Measurements from ENCODE around the gene GABRB2. TPM values are rescaled to one million over a fixed set of nuclear protein-coding genes. Genes with fewer than 3 reads are reported as not detected.
"Not testable (repeated sequence)": the region's sequence is repeated elsewhere in the genome, so short reads cannot be mapped to it uniquely, and the experiment has no call there.

The GABRB2 gene
- total RNA-seq, 1 donor from 2014 or later, result not detected

GRCh38 chr5:161385027-161385426, 161.5 kb downstream of the GABRB2 start:
- no peak for DNase-seq

- no peak for DNase-seq
Measured at GRCh38 chr5:161382685-161383084, 163.8 kb downstream of the GABRB2 start.

- DNase-seq, result no peak
Measured at GRCh38 chr5:161380486-161380885, 166.0 kb downstream of the GABRB2 start.

GRCh38 chr5:161378701-161379100, 167.8 kb downstream of the GABRB2 start:
- DNase-seq, result no peak

- DNase-seq, result no peak
Measured at GRCh38 chr5:161376034-161376433, 170.5 kb downstream of the GABRB2 start.

- DNase-seq, result no peak
Measured at GRCh38 chr5:161373345-161373707, 173.2 kb downstream of the GABRB2 start.

GRCh38 chr5:161372682-161373344, 173.7 kb downstream of the GABRB2 start:
- DNase-seq, result no peak

- no peak for DNase-seq
Measured at GRCh38 chr5:161369022-161369421, 177.5 kb downstream of the GABRB2 start.

- no peak for DNase-seq
Measured at GRCh38 chr5:161358446-161358845, 188.1 kb downstream of the GABRB2 start.

- DNase-seq, result no peak
Measured at GRCh38 chr5:161344234-161344633, 202.3 kb downstream of the GABRB2 start.

GRCh38 chr5:161342886-161343285, 203.6 kb downstream of the GABRB2 start:
- no peak for DNase-seq

GRCh38 chr5:161340012-161340411, 206.5 kb downstream of the GABRB2 start:
- no peak for DNase-seq

GRCh38 chr5:161333194-161333880, 213.2 kb downstream of the GABRB2 start:
- DNase-seq, result no peak

GRCh38 chr5:161332343-161332742, 214.2 kb downstream of the GABRB2 start:
- no peak for DNase-seq

GRCh38 chr5:161314033-161314432, 232.5 kb downstream of the GABRB2 start:
- no peak for DNase-seq

- DNase-seq, result no peak
Measured at GRCh38 chr5:161312882-161313281, 233.6 kb downstream of the GABRB2 start.

GRCh38 chr5:161311965-161312364, 234.6 kb downstream of the GABRB2 start:
- no peak for DNase-seq

GRCh38 chr5:161311146-161311708, 235.3 kb downstream of the GABRB2 start:
- no peak for DNase-seq

- DNase-seq, result no peak
Measured at GRCh38 chr5:161306351-161306995, 240.1 kb downstream of the GABRB2 start.

GRCh38 chr5:161305601-161306000, 240.9 kb downstream of the GABRB2 start:
- no peak for DNase-seq

- no peak for DNase-seq
Measured at GRCh38 chr5:161302559-161302958, 244.0 kb downstream of the GABRB2 start.

- DNase-seq, result no peak
Measured at GRCh38 chr5:161301586-161301985, 244.9 kb downstream of the GABRB2 start.

- no peak for DNase-seq
Measured at GRCh38 chr5:161299053-161299452, 247.5 kb downstream of the GABRB2 start.

- DNase-seq, result not testable (repeated sequence)
Measured at GRCh38 chr5:161297388-161297787, 249.1 kb downstream of the GABRB2 start.

Data from dermis blood vessel endothelial cell (primary cell).